SHP77 (cell line): ENCODE data around the gene RPTOR.

Experiments used
- DNase-seq, 2 experiments: peaks; one replicate each; lab custom pipeline; 2025; lab: John Stamatoyannopoulos, UW

RPTOR gene

GRCh38 chr17:80666867-80667266 lies 122.2 kb downstream of the RPTOR start:
- DNase-seq: no peak

GRCh38 chr17:80667462-80668277 lies 123.0 kb downstream of the RPTOR start:
- no peak for DNase-seq

GRCh38 chr17:80668375-80669148 lies 123.9 kb downstream of the RPTOR start:
- no peak for DNase-seq

GRCh38 chr17:80671039-80671824 lies 126.6 kb downstream of the RPTOR start:
- peak in 1 of 2 experiments; percentile 53 for DNase-seq

GRCh38 chr17:80671825-80672110 lies 127.1 kb downstream of the RPTOR start:
- DNase-seq: no peak

- DNase-seq: no peak
Observed at GRCh38 chr17:80673152-80673920, 128.7 kb downstream of the RPTOR start.

GRCh38 chr17:80675438-80676095 lies 130.9 kb downstream of the RPTOR start:
- no peak for DNase-seq

GRCh38 chr17:80676096-80676466 lies 131.4 kb downstream of the RPTOR start:
- no peak for DNase-seq

GRCh38 chr17:80676564-80676963 lies 131.9 kb downstream of the RPTOR start:
- DNase-seq: no peak

- DNase-seq: no peak
Observed at GRCh38 chr17:80677214-80677756, 132.6 kb downstream of the RPTOR start.

- no peak for DNase-seq
Observed at GRCh38 chr17:80679816-80680215, 135.2 kb downstream of the RPTOR start.

- DNase-seq: no peak
Observed at GRCh38 chr17:80681215-80681614, 136.6 kb downstream of the RPTOR start.

- DNase-seq: no peak
Observed at GRCh38 chr17:80682372-80682771, 137.7 kb downstream of the RPTOR start.

GRCh38 chr17:80683625-80684104 lies 139.0 kb downstream of the RPTOR start:
- no peak for DNase-seq

- no peak for DNase-seq
Observed at GRCh38 chr17:80687839-80688238, 143.2 kb downstream of the RPTOR start.

- DNase-seq: peak; percentile 70 to 76
Observed at GRCh38 chr17:80689129-80689619, 144.5 kb downstream of the RPTOR start.

- DNase-seq: peak in 1 of 2 experiments; percentile 55
Observed at GRCh38 chr17:80691784-80692183, 147.1 kb downstream of the RPTOR start.

- peak; percentile 35 to 55 for DNase-seq
Observed at GRCh38 chr17:80692931-80693467, 148.4 kb downstream of the RPTOR start.

- DNase-seq: no peak
Observed at GRCh38 chr17:80693511-80693910, 148.9 kb downstream of the RPTOR start.
